HG02798 (cell line): Measurements from ENCODE around the gene ALS2CL.

Source experiments
- ATAC-seq: cut with Tn5 transposase; IDR thresholded peaks from one replicate; pipeline ENCODE4 v1.9.1; 2021; ENCODE audit warnings: mild to moderate bottlenecking; ENCODE audit not compliant: unreplicated experiment, poor library complexity

The ALS2CL gene

DNA sequence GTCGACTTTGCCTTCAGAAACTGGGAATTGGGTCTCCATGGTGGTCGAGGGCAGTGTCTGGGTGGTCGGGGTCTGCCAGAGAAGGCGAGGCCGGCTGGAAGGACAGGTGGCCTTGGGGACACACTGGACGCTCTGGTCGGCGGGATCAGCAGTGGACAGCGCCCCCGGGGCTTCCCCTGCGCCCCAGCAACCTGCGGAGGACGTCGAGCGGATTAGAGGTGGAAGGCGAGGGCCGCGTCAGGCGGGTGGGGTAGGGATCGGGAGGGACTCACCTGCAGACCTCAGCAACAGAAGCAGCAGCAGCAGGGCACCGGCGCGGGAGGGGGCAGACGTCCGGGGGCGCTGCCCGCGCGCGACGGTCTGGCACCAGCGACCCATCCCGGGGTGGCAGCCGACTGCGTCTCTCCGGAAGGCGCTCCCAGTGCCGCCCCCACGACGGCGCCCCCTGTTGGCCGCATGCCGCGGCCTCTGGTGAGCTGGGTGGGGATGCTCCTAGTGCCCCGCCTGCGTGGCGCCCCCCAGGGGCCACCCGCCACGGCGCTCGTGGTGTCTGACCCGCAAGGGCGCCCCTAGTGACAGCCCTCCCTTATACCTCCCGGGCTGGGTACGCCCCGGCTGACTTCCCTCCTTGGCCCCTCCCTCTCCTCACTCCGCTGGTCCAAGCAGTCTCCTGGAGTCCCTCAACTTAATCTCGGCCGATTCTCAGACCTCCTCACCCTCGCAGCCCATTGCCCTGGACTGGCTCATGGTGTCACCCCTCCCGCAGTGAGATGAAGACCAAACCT, 24.2 kb upstream of the ALS2CL start, which contains the start of gene PRSS50:
Gene PRSS50 (minus strand): TSS at position 423 of the 785 bp plus-strand sequence. CDS start 45 bp downstream, at position 378.
- ATAC-seq, result no peak

DNA sequence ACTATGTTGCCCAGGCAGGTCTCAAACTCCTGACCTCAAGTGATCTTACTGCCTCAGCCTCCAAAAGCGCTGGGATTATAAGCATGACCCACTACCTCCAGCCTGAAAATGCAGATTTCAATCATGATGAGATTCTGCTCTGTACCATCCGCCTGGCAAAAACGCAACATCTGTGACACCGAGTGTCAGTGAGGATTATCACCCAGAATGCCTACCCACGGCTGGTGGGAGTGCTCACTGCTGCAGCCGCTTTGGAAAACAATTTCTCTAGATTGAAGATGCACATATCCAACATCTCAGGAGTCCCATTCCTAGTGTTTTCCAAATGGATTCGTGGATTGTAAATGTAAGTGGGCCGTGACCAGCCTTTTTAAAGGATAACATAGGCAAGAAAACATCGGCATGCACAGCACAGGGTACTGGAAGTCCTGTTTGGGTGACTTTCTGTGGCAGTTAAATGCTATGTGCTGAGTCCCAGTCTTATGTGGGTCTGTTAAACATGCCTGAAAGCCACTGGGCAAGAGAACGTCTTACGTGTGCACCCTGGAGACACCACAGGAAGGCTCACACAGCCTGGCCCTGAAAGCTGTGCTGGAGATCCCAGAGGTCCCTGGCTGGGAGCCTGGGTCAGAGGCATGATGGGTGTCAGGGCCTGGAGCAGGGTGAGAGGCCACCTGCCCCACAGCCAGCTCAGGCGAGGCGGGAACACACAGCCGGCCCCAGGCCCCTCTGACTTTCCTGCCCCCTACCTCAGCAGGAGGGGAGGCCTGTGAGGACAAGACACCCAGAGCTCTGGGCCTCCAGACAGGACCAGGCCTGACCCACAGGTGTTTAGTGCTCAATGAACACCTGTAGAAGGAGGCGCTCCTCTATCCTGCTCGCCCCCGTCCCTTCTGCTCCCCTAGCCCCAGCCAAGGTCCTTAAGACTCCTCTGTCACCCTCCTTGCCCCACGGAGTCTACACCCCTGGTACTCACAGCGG, 23.3 kb upstream of the ALS2CL start:
- ATAC-seq, result no peak

DNA sequence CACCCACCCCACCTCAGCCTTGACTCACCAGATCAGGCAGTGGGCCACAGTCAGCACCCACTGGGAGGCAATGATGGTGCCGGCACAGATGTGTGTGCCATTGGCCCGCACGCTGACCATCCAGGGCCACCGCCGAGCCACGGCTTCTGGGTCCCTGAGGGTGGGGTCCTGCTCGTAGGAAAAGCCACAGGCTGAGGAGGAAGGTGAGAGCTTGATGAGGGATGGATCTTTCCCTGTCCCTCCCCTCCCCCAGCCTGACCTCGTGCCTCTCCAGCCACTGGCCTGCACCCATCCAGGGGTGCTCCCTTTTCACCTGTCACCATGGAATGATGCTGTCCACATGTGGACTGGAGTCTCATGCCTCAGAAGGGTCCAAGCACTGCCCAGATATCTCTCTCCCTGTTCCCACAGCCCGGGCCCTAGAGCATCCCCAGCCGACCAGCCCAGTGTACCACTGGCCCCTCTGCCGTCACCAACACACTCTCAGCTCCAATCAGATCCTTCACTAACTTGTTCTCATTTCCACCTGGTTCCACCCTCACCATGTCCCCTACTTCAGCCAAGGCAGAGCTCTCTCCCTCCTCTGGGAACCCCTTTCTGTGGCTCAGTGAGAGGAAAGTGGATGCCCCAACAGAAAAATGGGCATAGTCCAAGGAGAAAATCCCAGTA, 22.2 kb upstream of the ALS2CL start:
- no peak for ATAC-seq

DNA sequence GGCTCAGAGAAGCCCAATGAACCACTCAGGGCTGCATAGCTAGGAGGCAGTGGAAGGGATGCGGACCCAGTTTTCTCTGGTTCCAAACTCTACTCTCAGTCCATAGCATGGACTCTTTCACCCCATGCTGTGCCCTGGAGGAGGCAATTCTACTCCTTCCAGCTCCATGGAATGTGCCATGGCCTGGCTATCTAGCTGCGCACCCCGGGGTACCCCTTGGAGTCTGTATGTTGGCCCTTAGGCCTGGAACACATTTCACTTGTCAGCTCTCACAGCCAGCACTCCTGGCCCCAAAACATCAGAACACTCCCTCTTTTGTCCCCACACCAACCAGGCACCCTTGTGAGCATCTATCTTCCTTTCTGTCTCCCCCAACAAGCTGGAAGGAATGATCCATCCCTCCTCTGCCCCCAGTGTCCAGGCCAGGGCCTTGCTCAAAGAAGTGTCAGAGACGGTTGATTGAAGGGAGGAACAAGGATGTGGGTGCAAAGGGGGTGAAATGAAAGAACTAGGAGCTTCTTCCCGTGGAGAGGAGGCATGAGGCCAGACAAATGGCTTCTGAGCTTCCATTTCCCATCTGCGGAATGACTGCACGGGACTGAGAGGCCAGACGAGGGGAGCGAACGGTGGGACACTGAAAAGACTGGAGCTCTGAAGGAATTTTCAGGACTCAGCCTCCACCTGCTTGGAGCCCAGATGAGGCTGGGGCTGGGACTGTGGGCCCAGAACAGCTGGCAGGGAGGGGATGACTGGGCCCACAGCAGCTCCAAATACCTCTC, 21.4 kb upstream of the ALS2CL start:
- no peak for ATAC-seq

DNA sequence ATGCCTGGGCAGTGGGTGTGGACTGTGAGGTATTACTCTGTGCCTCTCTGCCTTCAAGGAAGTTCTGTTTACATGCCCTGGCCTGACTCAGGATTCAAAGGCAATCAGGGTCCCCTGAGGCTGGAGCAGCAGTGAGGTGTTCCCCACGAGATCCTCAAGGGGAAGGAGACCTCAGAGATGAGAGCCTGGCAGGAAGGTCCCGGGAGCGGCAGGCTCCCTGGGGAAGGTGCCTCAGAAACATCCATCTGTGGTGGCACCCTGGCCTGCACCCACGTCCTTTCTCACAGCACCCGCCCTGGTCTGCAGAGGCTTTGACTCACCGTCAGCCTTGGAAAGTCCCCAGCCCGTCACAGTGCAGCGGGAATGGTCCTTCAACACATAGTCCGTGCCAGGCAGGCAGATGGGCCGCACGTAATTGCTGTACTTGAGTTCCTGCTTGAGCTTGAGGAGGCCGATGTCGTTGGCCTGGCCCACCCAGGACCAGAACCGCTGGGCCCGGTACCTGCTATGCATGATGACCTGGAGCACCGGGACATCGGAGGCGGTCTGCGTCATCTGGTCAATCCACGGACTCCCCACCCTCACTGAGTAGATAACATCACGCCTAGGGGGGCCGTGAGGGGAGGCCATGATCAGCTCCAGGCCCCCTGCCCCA, 20.5 kb upstream of the ALS2CL start:
- peak; percentile 72 for ATAC-seq

DNA sequence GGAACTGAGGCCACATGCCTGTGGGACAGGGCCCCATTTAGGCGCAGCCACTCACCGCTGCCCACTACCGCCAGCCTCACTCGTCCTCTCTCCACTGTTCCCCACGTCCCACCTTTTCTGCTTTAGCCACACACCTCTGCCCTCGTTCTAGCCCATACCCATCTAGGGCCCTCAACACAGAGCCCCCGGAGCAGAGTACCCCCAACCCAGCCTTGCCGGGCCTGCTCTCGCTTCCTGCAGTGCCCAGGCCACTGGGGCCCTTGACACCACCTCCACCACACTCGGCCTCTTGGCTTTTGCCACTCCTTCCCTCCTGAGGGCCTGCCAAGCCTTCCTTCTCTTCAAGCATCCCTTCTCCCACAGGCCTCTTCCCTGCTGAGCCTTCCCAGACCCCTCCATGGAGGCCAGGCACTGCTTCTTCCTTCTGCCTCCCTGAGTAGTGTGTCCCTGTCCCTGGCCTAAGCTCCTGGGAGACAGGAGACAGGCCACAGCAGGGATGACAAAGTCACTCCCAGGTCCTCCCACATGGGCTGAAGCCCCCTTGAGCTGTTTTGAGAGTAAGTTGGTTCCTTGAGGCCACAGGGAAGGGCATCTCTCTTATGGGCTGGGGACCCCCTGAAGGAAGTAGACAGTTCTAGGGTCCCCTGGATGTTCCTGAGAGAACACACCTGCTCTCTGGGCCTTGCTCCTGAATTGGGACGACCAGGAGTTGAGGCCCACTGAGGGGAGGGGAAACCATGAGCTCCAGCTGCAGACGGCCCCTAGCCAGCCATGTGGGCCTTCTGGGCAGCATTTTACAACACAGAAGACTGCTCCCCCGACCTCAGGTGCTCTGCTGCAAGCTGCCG, 19.8 kb upstream of the ALS2CL start:
- ATAC-seq, result no peak

DNA sequence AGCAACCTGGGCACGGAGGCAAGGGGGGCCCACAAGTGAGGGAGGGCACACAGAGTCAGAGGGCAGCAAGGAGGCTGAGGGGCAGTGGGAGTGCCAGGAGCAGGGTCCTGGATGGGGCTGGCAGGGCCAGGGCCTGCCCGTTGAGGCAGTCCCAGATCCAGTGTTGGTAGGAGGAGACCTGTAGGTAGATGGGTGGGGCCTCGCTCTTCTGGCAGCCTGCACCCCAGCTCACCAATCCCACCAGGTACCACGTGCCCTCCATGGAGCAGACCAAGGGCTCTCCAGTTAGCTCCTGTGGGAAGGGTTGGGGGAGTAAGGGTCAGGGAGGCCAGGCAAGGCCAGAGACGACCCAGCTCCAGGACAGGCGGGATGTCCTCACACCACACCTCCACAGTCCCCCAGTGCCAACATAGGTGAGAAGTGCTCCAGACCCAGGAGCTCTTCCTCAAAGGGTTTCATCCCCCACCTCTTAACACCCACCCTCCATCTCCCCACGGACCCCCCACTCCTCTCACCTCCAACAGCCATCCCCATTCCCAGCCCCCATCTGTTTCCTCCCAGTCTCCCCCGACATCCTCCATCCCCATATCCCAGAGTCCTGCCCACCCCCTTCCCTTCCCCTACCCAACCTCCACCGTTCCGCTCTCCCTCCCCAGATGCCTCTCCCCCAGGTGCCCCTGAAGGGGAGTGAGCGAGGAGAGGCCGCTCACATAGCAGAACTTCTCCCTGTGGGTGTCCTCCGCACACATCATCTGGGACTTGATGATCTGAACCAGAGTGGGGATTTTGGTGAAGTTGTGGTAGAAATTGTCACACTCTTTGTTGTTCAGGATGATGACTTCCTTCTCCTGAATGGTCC, 18.9 kb upstream of the ALS2CL start:
- ATAC-seq, result no peak

DNA sequence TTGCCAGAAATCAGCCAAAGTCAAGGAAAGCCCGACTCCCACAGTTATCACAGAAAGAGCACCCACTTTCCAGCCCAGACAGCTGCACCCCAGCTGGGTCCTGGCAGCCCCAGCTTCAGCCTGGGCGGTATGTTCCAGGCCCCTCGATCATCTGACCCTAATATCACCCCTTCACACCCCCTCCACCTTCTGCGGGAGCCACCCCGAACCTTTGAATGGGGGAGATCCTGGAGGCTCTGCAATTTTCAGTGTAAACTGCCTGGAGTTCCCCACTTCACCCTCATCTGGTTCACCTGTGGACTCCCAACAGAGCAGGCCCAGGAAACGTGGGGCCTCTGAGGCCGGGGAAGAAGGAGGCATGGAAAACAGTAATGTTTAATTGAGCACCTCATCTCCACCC, 18.3 kb upstream of the ALS2CL start:
- no peak for ATAC-seq

DNA sequence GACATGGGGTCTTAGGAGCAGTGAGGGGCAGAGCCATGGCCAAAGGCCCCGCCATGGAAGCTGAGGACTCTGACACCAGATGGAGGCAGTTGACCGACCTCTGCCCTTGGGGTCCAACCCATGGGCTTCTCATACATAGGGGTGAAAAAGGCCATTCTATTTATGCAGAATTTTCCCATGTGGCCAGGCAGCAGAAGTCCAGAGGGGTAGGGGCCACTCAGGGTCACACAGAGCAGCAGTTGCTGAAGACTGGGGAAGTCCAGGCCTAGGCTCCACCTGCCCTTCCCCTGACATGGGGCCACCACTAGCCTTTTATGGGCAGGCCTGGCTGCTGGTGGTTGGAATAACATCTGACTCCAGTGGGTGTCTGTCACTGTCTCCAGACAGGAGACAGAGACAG, 17.8 kb upstream of the ALS2CL start:
- ATAC-seq, result no peak

DNA sequence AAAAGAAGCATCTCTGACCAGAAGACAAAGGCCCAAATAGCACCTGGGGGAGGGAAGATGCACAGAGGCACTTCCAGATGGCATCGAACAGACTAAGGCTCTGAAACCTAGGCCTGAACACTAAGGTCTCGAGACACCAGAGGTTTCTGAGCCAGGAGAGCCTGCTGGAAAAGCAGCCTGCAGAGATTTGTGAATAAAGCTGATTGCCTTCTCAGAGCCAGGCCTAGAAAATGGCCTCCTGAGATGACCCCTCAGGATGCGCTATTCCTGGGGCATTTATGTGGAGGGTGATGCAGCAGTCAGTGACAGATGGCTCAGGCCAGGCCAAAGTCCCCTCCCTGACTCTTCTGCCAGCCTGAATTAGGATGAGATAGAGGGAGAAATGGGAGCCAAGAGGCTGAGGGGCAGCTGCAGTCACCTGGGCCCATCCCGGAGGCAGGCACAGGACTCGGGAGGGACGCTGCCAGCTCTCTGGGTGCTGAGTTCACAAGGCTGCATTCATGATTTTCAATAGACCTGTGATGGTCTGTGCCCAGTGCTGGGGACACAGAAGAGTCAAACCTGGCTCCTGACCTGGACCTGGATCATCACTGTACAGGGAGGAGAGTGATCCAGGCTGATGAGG, 17.3 kb upstream of the ALS2CL start:
- no peak for ATAC-seq

DNA sequence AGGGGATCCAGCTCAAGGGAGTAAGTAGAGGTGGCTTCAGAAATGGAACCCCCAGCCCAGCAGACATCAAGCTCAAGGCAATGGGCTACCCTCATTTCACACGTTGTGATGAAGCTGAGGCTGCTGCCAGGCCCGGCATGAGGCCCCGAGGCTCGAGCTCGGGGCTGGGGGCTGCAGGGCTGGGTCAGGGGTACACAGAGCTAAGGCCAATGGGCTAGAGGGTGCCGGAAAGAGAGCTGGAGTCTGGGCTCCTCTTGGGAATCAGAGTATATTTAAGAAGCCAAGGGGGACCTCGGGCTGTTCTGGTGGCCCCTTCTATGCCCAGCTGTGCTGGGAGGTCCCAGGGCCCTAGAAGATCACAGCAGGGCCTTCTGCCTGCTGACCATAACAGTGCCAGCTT, 16.8 kb upstream of the ALS2CL start:
- ATAC-seq, result no peak

DNA sequence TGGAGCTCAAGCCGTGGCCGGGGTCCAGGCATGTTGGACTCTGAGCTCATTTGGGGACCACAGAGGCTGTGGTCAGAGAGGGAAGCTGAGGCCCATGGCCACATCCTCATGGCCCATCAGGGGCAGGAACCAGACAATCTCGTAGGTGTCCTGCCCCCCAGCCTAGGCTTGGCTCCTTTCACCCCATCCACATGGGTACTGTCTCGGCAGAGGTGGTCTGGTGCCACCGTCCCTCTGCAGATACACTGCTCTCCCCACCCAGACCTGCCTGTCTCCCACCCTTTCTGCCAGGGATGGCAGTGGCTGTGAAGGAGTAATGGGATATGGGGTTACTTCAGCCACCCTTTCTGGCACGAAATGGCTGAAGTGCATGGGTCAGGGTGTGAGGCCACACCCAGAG, 16.2 kb upstream of the ALS2CL start:
- no peak for ATAC-seq

DNA sequence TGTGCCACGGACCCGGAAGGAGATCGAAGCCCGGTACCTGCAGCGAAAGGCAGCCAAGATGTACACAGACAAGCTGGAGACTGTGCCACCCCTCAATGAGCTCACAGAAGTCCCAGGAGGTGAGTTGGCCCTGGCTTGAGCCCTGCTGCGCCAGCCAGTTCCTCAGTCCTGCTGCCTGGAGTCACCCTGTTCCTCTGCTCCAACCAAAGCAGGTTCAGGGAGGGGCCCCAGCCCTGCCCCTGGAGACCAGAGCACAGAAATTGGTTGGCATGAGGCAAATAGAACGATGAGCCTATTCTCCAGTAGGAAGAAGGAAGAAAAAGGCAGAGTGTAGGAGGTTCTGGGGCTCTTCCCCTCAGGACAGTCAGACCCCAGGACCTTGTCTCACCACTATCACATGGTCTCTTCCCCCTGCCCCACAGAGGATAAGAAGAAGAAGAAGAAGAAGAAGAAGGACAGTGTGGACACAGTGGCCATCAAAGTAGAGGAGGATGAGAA, 15.7 kb upstream of the ALS2CL start:
- ATAC-seq, result no peak

DNA sequence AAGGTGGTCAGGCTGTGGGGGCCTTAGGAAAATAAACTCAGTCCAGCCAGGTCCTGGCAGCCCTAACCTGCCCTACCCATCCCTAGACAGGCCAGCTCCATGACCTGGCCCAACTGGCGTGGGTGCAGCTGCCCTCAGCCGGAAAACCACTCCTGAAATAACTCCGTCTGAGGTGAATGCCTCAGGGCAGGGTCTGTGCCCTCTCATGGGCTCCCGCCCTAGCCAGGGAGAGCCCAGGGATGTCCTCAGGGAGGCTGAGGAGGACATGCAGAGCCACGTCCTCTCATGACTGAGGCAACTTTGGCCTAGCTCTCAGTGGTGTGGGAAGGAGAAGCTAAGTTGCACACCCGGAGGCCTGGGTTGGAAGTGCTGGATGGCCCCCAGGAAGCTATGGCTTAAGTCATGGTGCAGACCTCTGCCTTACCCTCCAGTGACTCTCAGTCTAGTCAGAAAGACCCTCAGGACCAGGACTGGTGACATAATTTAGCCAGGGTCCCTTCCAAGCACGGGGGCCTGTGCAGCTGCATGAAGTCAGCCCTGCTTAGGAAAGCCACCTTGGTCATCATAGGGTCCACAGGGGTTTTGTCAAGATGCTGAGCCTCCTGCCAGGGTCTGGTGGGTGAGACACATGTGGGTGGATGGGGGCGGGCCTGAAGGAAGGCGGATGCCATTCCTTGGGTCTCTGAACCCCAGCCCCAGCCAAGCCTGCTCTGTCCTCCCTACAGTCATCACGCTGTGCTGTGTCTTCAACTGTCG, 15.1 kb upstream of the ALS2CL start:
- no peak for ATAC-seq

DNA sequence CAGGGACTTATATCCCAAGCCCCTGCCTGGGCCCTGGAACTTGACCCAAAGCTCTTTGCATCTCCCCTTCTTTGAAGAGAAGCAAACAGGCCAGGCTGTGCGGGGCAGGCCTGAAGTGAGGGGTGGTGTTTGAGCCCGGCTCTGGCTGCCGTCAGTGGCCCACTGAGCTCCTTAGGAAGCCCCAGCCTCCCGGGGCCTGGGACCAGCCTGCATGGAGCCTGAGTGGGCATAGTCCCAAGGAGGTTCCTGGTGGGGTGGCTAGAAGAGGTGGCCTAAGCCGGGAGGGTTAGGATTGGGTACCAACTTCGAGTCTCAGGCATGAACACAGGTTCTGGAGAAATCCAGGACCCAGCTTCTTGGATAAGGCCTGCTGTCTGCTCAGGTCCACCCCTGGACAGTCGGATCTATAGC, 14.1 kb upstream of the ALS2CL start:
- no peak for ATAC-seq
